Endodermal cell (in vitro differentiated cells): ENCODE results near the gene SLC12A8. TPM values are rescaled to one million over a fixed set of nuclear protein-coding genes. Genes with fewer than 3 reads are reported as not detected.

Experiments used
- DNase-seq: peaks from one replicate; pipeline ENCODE4 v3.0.0-alpha.2; 2017
- H3K27ac ChIP-seq: 2 replicates; pipeline ENCODE4 v1.5.1; 2013; ENCODE audit warnings: mild to moderate bottlenecking, low read depth, low read length, moderate library complexity
- H3K27me3 ChIP-seq: 2 replicates; pipeline ENCODE4 v1.6.1; 2013; ENCODE audit warnings: mild to moderate bottlenecking, low read length, moderate library complexity; ENCODE audit not compliant: insufficient read depth, control insufficient read depth, poor library complexity, severe bottlenecking
- H3K36me3 ChIP-seq: 2 replicates; pipeline ENCODE4 v1.7.0; 2013; ENCODE audit warnings: mild to moderate bottlenecking, low read length, moderate library complexity; ENCODE audit not compliant: control insufficient read depth, insufficient read depth
- H3K4me1 ChIP-seq: one replicate; pipeline ENCODE4 v1.7.0; 2013; ENCODE audit warnings: low read length; ENCODE audit not compliant: control insufficient read depth, insufficient read depth
- H3K4me3 ChIP-seq: 2 replicates; pipeline ENCODE4 v1.5.1; 2013; ENCODE audit warnings: mild to moderate bottlenecking, low read length, moderate library complexity
- H3K9ac ChIP-seq: 2 replicates; pipeline ENCODE4 v1.6.1; 2013; ENCODE audit warnings: mild to moderate bottlenecking, low read length, moderate library complexity; ENCODE audit not compliant: poor library complexity, severe bottlenecking; ENCODE audit errors: extremely low read depth
- H3K9me3 ChIP-seq: 2 replicates; pipeline ENCODE4 v1.6.1; 2013; ENCODE audit warnings: mild to moderate bottlenecking, low read length, moderate library complexity; ENCODE audit not compliant: control insufficient read depth
- H3K27ac Mint-ChIP-seq: 2 replicates; pipeline ENCODE4 v1.8.0; 2020; ENCODE audit warnings: mixed read lengths
- H3K27me3 Mint-ChIP-seq: 2 replicates; pipeline ENCODE4 v1.8.0; 2021; ENCODE audit warnings: mild to moderate bottlenecking, mixed read lengths; ENCODE audit not compliant: insufficient read depth
- H3K36me3 Mint-ChIP-seq: 2 replicates; pipeline ENCODE4 v1.8.0; 2020; ENCODE audit warnings: low read depth, mixed read lengths
- H3K4me1 Mint-ChIP-seq: 2 replicates; pipeline ENCODE4 v1.8.0; 2020; ENCODE audit warnings: mixed read lengths
- H3K4me3 Mint-ChIP-seq: 2 replicates; pipeline ENCODE4 v1.8.0; 2020; ENCODE audit warnings: mild to moderate bottlenecking, moderate library complexity, mixed read lengths
- H3K9me3 Mint-ChIP-seq: 2 replicates; pipeline ENCODE4 v1.8.0; 2020; ENCODE audit warnings: mild to moderate bottlenecking, mixed read lengths
- WGBS, 2 experiments: methylation state at CpG; one replicate each; pipeline versions ENCODE4 v1.1.5 to v1.1.7; 2013; ENCODE audit warnings: missing lambda C conversion rate in 2 of 2, mixed read lengths in 1 of 2; ENCODE audit not compliant: insufficient coverage in 1 of 2, insufficient read length in 1 of 2; 5-methylcytosine and 5-hydroxymethylcytosine counted together
- total RNA-seq, 2 donors: library from RNA; stranded (reverse); fragmentation: NEBNext Ultra II Directional in 1 of 2; extraction: Animal tissue kit (Norgen Biotek cat#: 25700) in 1 of 2; gene quantifications; 2 replicates in 1 of 2; 3 replicates in 1 of 2; pipeline ENCODE4 v1.2.1, GENCODE V29; 2021
- TF ChIP-seq, protein P1 (sequence below): fragments of 200-600 bp; sonication (generic); conservative IDR thresholded peaks from 2 replicates; pipeline ENCODE4 v1.5.0; 2021; ENCODE audit warnings: antibody characterized with exemption, mild to moderate bottlenecking

Gene SLC12A8
- total RNA-seq, 2 donors from 2014 or later: 17.3 to 18.6 TPM

DNA sequence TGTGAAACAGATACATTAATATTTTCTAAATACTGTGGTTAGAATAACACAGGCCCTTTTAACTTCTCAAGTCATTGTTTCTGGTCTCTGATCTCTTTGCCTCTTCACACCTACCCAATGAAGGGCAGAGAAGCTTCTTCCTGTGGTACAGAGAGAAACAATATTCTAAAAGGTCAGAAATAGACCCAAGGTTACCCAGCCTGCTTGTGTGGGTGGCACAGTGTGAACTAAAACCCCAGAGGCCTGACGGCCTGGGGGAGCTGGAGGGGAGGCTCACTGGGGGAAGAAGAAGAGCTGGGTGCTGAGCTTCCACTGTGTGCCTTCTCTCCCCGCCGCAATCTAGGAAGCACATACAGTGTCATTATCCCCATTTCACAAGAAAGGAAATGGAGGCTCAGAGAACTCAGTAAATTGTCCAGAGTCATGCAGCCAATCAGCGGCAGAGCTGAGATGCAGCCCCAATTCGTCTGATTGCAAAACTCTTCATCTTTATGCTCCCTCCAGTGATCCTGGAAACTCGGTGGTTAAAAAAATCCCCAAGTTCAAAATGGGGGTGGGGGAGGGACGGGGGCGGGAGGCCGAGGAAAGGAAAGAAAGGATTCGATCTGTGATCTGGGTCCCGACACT, 92.7 kb downstream of the SLC12A8 start:
- H3K27me3 Mint-ChIP-seq: no peaks in the 10 kb centered on the region
- TF ChIP-seq, protein P1, sequence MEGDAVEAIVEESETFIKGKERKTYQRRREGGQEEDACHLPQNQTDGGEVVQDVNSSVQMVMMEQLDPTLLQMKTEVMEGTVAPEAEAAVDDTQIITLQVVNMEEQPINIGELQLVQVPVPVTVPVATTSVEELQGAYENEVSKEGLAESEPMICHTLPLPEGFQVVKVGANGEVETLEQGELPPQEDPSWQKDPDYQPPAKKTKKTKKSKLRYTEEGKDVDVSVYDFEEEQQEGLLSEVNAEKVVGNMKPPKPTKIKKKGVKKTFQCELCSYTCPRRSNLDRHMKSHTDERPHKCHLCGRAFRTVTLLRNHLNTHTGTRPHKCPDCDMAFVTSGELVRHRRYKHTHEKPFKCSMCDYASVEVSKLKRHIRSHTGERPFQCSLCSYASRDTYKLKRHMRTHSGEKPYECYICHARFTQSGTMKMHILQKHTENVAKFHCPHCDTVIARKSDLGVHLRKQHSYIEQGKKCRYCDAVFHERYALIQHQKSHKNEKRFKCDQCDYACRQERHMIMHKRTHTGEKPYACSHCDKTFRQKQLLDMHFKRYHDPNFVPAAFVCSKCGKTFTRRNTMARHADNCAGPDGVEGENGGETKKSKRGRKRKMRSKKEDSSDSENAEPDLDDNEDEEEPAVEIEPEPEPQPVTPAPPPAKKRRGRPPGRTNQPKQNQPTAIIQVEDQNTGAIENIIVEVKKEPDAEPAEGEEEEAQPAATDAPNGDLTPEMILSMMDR: no peak
- peak overlapping the region; percentile 71 for H3K4me3 ChIP-seq
- H3K27me3 ChIP-seq: no peaks in the 10 kb centered on the region
- 0 to 23% methylated on average over 1 to 11 of the region's 11 CpGs for WGBS, 2 experiments
- H3K4me1 Mint-ChIP-seq: peaks cover 49% of the 10 kb centered on the region
- peak overlapping the region; percentile 54 for H3K4me3 Mint-ChIP-seq
- H3K4me1 ChIP-seq: peaks cover 33% of the 10 kb centered on the region
- H3K27ac Mint-ChIP-seq: peak overlapping the region; percentile 75
- H3K9me3 ChIP-seq: no peaks in the 10 kb centered on the region
- DNase-seq: peak; percentile 54
- no peak overlapping the region for H3K9ac ChIP-seq
- no peaks in the 10 kb centered on the region for H3K36me3 ChIP-seq
- H3K27ac ChIP-seq: peak overlapping the region; percentile 98
- peaks cover 5% of the 10 kb centered on the region for H3K36me3 Mint-ChIP-seq
- no peaks in the 10 kb centered on the region for H3K9me3 Mint-ChIP-seq

DNA sequence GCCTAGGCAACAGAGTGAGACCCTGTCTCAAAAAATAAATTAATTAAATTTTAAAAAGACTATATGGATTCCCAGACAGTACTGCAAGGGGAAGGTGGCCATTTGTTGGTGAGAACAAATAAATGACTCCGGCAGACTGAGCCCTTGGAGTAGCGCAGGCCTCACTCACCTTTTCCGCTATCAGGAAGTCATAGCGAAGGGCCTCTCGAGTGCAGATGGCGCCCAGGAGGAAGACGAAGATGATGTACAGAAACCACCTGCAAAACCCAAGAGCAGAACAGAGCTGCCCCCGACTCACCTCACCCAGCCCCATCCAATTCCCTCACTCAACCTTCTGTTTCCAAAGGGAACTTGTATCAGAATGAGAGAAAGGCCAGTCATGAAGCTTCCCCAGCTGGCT, 93.9 kb downstream of the SLC12A8 start:
- H3K9me3 Mint-ChIP-seq: no peaks in the 10 kb centered on the region
- no peaks in the 10 kb centered on the region for H3K27me3 ChIP-seq
- H3K27ac Mint-ChIP-seq: no peak overlapping the region
- H3K36me3 Mint-ChIP-seq: peaks cover 6% of the 10 kb centered on the region
- H3K36me3 ChIP-seq: no peaks in the 10 kb centered on the region
- peaks cover 33% of the 10 kb centered on the region for H3K4me1 ChIP-seq
- peaks cover 49% of the 10 kb centered on the region for H3K4me1 Mint-ChIP-seq
- H3K9ac ChIP-seq: no peak overlapping the region
- no peaks in the 10 kb centered on the region for H3K27me3 Mint-ChIP-seq
- H3K4me3 ChIP-seq: no peak overlapping the region
- DNase-seq: peak; percentile 15
- TF ChIP-seq, protein P1: no peak
- H3K4me3 Mint-ChIP-seq: no peak overlapping the region
- WGBS, 2 experiments: 96 to 100% methylated on average over 1 to 8 of the region's 8 CpGs
- H3K9me3 ChIP-seq: no peaks in the 10 kb centered on the region
- no peak overlapping the region for H3K27ac ChIP-seq

DNA sequence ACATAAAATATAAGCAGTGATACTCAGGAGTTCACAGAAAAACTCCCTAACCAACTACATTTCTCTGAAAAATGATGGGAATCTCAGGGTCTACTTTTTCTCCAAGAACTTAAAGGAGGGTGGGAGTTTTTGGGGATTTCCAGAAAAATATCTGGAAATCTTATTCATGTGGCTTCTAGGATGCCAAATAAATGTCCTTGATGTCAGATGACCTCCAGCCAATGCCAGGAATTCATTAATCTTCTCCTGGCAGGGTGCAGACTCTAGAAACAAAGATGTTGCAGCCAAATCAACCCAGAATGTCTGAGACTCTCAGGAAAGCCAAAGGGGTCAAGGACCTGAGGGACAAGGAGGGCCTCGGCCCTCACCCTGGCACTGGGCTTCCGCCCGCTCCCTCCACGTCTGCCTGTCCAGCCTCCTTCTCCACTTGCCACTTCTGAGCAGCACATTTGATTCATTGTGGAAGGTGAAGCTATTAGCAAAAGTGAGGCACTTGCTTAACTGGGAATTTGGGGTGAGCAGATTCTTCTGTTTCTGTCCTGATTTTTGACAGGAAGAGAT, 94.8 kb downstream of the SLC12A8 start:
- no peak overlapping the region for H3K9ac ChIP-seq
- H3K9me3 ChIP-seq: no peaks in the 10 kb centered on the region
- H3K4me3 ChIP-seq: no peak overlapping the region
- H3K36me3 ChIP-seq: no peaks in the 10 kb centered on the region
- H3K27me3 Mint-ChIP-seq: no peaks in the 10 kb centered on the region
- TF ChIP-seq, protein P1: no peak
- peaks cover 33% of the 10 kb centered on the region for H3K4me1 ChIP-seq
- H3K27ac ChIP-seq: no peak overlapping the region
- no peak for DNase-seq
- 96 to 98% methylated on average over 3 to 4 of the region's 4 CpGs for WGBS, 2 experiments
- peaks cover 2% of the 10 kb centered on the region for H3K36me3 Mint-ChIP-seq
- H3K27me3 ChIP-seq: no peaks in the 10 kb centered on the region
- no peak overlapping the region for H3K27ac Mint-ChIP-seq
- H3K4me1 Mint-ChIP-seq: peaks cover 49% of the 10 kb centered on the region
- no peak overlapping the region for H3K4me3 Mint-ChIP-seq
- no peaks in the 10 kb centered on the region for H3K9me3 Mint-ChIP-seq
